Measurements from ENCODE around the gene TICAM2.

DNA sequence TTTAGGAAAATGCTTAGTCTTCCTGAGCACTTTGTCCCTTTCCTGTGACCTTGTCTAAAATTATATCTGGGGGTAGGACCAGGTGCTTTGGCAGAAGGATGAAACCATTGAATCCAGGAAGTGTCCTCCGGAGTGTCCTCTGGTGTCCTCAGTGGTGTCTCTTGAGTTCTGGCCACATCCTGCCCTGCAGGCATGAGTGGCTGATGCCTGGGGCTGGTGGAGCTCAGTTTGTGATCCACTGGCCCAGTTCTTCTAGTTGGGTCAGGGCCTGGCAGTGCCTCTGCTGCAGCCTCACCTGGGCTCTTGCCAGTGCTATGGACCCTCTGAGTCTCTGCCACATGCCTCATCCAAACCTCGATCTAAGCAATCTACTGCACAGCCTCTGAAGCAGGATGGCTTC lies 38.0 kb upstream of the TICAM2 start:
- TF ChIP-seq SIN3A (conservative IDR thresholded peaks at IDR 0.05 in 1 of 2, IDR thresholded peaks at IDR 0.05 in 1 of 2; ENCODE audit: low read depth in 1 of 2, low read length in 2 of 2) (no peak), BACH1 (IDR thresholded peaks at IDR 0.05; ENCODE audit: low read length) (no peak), HDAC2 (IDR thresholded peaks at IDR 0.05; ENCODE audit: borderline replicate concordance in 1 of 2, low read depth in 2 of 2, low read length in 2 of 2) (no peak), EP300 (IDR thresholded peaks at IDR 0.05; ENCODE audit: borderline replicate concordance in 1 of 2, low read depth in 2 of 2, low read length in 2 of 2) (no peak), RAD21 (IDR thresholded peaks at IDR 0.05 in 1 of 2, conservative IDR thresholded peaks at IDR 0.05 in 1 of 2; ENCODE audit: low read depth in 2 of 2, low read length in 2 of 2) (no peak), POLR2A (IDR thresholded peaks at IDR 0.05; ENCODE audit: control extremely low read depth in 1 of 2, low read depth in 2 of 2, low read length in 2 of 2) (no peak), BCL11A (IDR thresholded peaks at IDR 0.05; ENCODE audit: low read depth in 2 of 2, low read length in 2 of 2) (no peak)
- TF ChIP-seq, protein P1, sequence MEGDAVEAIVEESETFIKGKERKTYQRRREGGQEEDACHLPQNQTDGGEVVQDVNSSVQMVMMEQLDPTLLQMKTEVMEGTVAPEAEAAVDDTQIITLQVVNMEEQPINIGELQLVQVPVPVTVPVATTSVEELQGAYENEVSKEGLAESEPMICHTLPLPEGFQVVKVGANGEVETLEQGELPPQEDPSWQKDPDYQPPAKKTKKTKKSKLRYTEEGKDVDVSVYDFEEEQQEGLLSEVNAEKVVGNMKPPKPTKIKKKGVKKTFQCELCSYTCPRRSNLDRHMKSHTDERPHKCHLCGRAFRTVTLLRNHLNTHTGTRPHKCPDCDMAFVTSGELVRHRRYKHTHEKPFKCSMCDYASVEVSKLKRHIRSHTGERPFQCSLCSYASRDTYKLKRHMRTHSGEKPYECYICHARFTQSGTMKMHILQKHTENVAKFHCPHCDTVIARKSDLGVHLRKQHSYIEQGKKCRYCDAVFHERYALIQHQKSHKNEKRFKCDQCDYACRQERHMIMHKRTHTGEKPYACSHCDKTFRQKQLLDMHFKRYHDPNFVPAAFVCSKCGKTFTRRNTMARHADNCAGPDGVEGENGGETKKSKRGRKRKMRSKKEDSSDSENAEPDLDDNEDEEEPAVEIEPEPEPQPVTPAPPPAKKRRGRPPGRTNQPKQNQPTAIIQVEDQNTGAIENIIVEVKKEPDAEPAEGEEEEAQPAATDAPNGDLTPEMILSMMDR (IDR thresholded peaks at IDR 0.05; ENCODE audit: control extremely low read depth in 1 of 3, insufficient read depth in 1 of 3, low read depth in 1 of 3, low read length in 3 of 3) = no peak
- TF ChIP-seq, protein P2, sequence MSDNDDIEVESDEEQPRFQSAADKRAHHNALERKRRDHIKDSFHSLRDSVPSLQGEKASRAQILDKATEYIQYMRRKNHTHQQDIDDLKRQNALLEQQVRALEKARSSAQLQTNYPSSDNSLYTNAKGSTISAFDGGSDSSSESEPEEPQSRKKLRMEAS (IDR thresholded peaks at IDR 0.05) = no peak

All from H1 (cell line).